HG02571 (cell line): ENCODE results near the gene CCDC157.

ENCODE experiments used
- ATAC-seq: cut with Tn5 transposase; IDR thresholded peaks from one replicate; pipeline ENCODE4 v1.9.1; 2021; ENCODE audit warnings: mild to moderate bottlenecking, moderate library complexity; ENCODE audit not compliant: unreplicated experiment

The CCDC157 gene

GRCh38 chr22:30356449-30357235, at the start of gene CCDC157, which contains the start of gene SF3A1:
Gene CCDC157 (plus strand): TSS chr22:30357007. CDS start chr22:30366001, 8,994 bp downstream.
Gene SF3A1 (minus strand): TSS chr22:30356894. CDS start chr22:30356792, 102 bp downstream.
- peak; percentile 83 for ATAC-seq

GRCh38 chr22:30307041-30307574, 49.7 kb upstream of the CCDC157 start:
- ATAC-seq, result no peak

GRCh38 chr22:30308093-30308492, 48.7 kb upstream of the CCDC157 start:
- ATAC-seq, result no peak

- ATAC-seq, result peak; percentile 44
Measured at GRCh38 chr22:30308518-30309230, 48.1 kb upstream of the CCDC157 start.

- no peak for ATAC-seq
Measured at GRCh38 chr22:30309951-30310741, 46.7 kb upstream of the CCDC157 start.

GRCh38 chr22:30310881-30311771, 45.7 kb upstream of the CCDC157 start:
- ATAC-seq, result no peak

GRCh38 chr22:30312053-30312452, 44.8 kb upstream of the CCDC157 start:
- ATAC-seq, result no peak

- no peak for ATAC-seq
Measured at GRCh38 chr22:30313527-30314363, 43.1 kb upstream of the CCDC157 start.

- no peak for ATAC-seq
Measured at GRCh38 chr22:30314915-30315314, 41.9 kb upstream of the CCDC157 start.

- no peak for ATAC-seq
Measured at GRCh38 chr22:30315962-30316576, 40.7 kb upstream of the CCDC157 start.

- ATAC-seq, result no peak
Measured at GRCh38 chr22:30317778-30318177, 39.0 kb upstream of the CCDC157 start.

- no peak for ATAC-seq
Measured at GRCh38 chr22:30318799-30319419, 37.9 kb upstream of the CCDC157 start.

GRCh38 chr22:30320021-30320556, 36.7 kb upstream of the CCDC157 start:
- ATAC-seq, result no peak

GRCh38 chr22:30321461-30321860, 35.3 kb upstream of the CCDC157 start:
- ATAC-seq, result no peak

GRCh38 chr22:30323246-30323645, 33.6 kb upstream of the CCDC157 start:
- no peak for ATAC-seq

GRCh38 chr22:30324014-30324730, 32.6 kb upstream of the CCDC157 start:
- no peak for ATAC-seq

- ATAC-seq, result no peak
Measured at GRCh38 chr22:30325065-30325720, 31.6 kb upstream of the CCDC157 start.
